ENCODE measurements around the gene RNASE11. TPM values are rescaled to one million over a fixed set of nuclear protein-coding genes. Genes with fewer than 3 reads are reported as not detected.

Gene RNASE11
- polyA plus RNA-seq, 3 donors = not detected

DNA sequence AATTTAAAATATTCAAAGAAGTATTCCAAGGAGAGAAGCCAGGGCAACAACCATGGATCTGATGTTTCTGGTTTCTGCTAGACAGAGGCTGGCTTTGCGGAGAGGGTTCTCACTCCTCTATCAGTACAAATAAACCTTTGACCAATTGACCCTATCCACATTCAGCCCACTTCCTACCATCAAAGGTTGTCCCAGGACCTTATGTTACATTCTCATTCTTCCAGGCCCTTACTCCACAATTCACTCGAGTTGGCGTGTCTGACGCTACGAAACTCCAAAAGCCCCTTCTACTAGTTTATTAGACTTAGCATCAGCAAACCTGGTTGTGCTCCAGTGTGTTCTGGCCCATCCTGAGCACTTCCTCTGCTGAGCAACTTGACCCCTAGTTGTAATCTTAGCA is 28.2 kb upstream of the RNASE11 start:
- Histone ChIP-seq H3K4me3 (replicated peaks in 1 of 3; ENCODE audit: low read depth in 2 of 3, low read length in 3 of 3) (no peak overlapping the region), H3K9ac (ENCODE audit: insufficient read depth, low read length, poor library complexity, severe bottlenecking) (no peak overlapping the region), H2AFZ (ENCODE audit: insufficient read depth, low read depth, low read length, poor library complexity, severe bottlenecking) (no peak overlapping the region), H3K27ac (ENCODE audit: low read depth in 1 of 2, low read length in 2 of 2) (no peak overlapping the region), H3K27me3 (ENCODE audit: control insufficient read depth in 2 of 2, insufficient read depth in 2 of 2, low read length in 2 of 2) (no peaks in the 10 kb centered on the region), H4K20me1 (ENCODE audit: insufficient read depth, low read length) (no peaks in the 10 kb centered on the region), H3K36me3 (replicated peaks in 1 of 2; ENCODE audit: control insufficient read depth in 1 of 2, insufficient read depth in 2 of 2, low read length in 2 of 2) (no peaks in the 10 kb centered on the region), H3K79me2 (ENCODE audit: insufficient read depth, low read length) (no peaks in the 10 kb centered on the region), H3K4me2 (replicated peaks; ENCODE audit: extremely low read depth, low read length, poor library complexity, severe bottlenecking) (no peak overlapping the region), H3K4me1 (ENCODE audit: control insufficient read depth in 1 of 2, insufficient read depth in 2 of 2, low read length in 2 of 2) (peaks cover 43 to 48% of the 10 kb centered on the region in 2 donors), H3K9me3 (replicated peaks in 1 of 2; ENCODE audit: control insufficient read depth in 1 of 2, insufficient read depth in 1 of 2, low read length in 2 of 2) (no peaks in the 10 kb centered on the region)
- H3K4me3 Mint-ChIP-seq = no peak overlapping the region
- TF ChIP-seq, protein P1, sequence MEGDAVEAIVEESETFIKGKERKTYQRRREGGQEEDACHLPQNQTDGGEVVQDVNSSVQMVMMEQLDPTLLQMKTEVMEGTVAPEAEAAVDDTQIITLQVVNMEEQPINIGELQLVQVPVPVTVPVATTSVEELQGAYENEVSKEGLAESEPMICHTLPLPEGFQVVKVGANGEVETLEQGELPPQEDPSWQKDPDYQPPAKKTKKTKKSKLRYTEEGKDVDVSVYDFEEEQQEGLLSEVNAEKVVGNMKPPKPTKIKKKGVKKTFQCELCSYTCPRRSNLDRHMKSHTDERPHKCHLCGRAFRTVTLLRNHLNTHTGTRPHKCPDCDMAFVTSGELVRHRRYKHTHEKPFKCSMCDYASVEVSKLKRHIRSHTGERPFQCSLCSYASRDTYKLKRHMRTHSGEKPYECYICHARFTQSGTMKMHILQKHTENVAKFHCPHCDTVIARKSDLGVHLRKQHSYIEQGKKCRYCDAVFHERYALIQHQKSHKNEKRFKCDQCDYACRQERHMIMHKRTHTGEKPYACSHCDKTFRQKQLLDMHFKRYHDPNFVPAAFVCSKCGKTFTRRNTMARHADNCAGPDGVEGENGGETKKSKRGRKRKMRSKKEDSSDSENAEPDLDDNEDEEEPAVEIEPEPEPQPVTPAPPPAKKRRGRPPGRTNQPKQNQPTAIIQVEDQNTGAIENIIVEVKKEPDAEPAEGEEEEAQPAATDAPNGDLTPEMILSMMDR (IDR thresholded peaks at IDR 0.05) = no peak
- intact Hi-C loops (cut with micrococcal nuclease) = loop anchor here in 1 of 2 donors (10.0 kb wide), 1 partner anchor 169 kb away; the partner anchor contains the start of gene RNASE6
- H3K27ac Mint-ChIP-seq = no peak overlapping the region
- no peaks in the 10 kb centered on the region for H3K36me3 Mint-ChIP-seq
- no peak for DNase-seq
- H3K4me1 Mint-ChIP-seq = peaks cover 21% of the 10 kb centered on the region
- H3K27me3 Mint-ChIP-seq (ENCODE audit: low read depth in 3 of 3) = no peaks in the 10 kb centered on the region
- H3K9me3 Mint-ChIP-seq = no peaks in the 10 kb centered on the region
- WGBS (ENCODE audit: insufficient coverage) = 100% methylated on average over 3 of the region's 5 CpGs

DNA sequence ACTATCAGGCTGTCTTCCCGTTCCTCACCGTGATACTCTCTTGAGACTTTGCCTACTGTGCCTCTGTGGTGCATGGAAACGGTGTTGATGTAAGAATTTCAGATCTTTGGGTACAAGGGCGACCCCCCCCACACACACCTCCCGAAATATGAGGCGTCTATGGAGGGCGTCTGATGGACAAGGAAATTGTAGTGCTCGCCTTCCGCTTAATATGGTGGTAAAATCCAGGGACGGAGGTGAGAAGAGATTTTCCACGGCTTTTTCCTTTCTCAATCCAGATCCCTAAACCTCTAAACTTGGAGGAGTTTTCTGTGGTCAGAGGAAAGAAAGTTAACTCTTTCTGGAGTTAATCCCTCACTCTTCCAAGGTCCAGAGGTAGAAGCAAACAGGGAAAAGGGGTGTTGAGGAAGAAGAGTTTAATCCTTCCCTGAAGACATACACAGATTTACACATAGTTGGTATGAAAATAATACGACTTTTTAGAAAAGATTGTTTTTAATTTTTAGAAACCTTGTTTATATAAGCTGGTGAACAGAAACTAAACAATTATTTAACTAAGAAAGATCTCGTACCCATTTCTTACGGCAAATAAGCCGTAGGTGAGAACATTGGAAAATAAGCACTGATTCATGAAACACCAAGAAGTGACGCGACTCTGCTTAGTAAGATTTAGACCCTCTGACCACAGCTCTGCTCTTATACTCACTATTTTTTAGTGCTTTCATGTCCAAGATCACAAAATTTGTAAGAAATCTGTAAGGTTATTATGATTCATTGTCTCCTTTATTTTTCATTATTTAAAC is 26.4 kb upstream of the RNASE11 start:
- H3K4me2 ChIP-seq (replicated peaks; ENCODE audit: extremely low read depth, low read length, poor library complexity, severe bottlenecking) = peak overlapping the region; percentile 70
- TF ChIP-seq, protein P1 (IDR thresholded peaks at IDR 0.05) = no peak
- peaks cover 55 to 61% of the 10 kb centered on the region in 2 donors for H3K4me1 ChIP-seq (ENCODE audit: control insufficient read depth in 1 of 2, insufficient read depth in 2 of 2, low read length in 2 of 2)
- Mint-ChIP-seq H3K9me3 (no peaks in the 10 kb centered on the region), H3K27ac (no peak overlapping the region), H3K27me3 (ENCODE audit: low read depth in 3 of 3) (no peaks in the 10 kb centered on the region), H3K4me3 (no peak overlapping the region), H3K4me1 (peaks cover 21% of the 10 kb centered on the region), H3K36me3 (no peaks in the 10 kb centered on the region)
- no peak for DNase-seq
- H3K9me3 ChIP-seq (replicated peaks in 1 of 2; ENCODE audit: control insufficient read depth in 1 of 2, insufficient read depth in 1 of 2, low read length in 2 of 2) = no peaks in the 10 kb centered on the region
- H3K36me3 ChIP-seq (replicated peaks in 1 of 2; ENCODE audit: control insufficient read depth in 1 of 2, insufficient read depth in 2 of 2, low read length in 2 of 2) = no peaks in the 10 kb centered on the region
- peak overlapping the region; percentile 45 to 69 (median 58) for H3K4me3 ChIP-seq (replicated peaks in 1 of 3; ENCODE audit: low read depth in 2 of 3, low read length in 3 of 3)
- H4K20me1 ChIP-seq (ENCODE audit: insufficient read depth, low read length) = no peaks in the 10 kb centered on the region
- no peak overlapping the region for H3K27ac ChIP-seq (ENCODE audit: low read depth in 1 of 2, low read length in 2 of 2)
- no peaks in the 10 kb centered on the region for H3K79me2 ChIP-seq (ENCODE audit: insufficient read depth, low read length)
- no peak overlapping the region for H3K9ac ChIP-seq (ENCODE audit: insufficient read depth, low read length, poor library complexity, severe bottlenecking)
- no peaks in the 10 kb centered on the region for H3K27me3 ChIP-seq (ENCODE audit: control insufficient read depth in 2 of 2, insufficient read depth in 2 of 2, low read length in 2 of 2)
- intact Hi-C loops (cut with micrococcal nuclease) = loop anchor here in 1 of 2 donors (5.0 to 10.0 kb wide), 3 partner anchors 171 to 272 kb away; partner anchors contain the start of genes PARP2 and RNASE6
- 49% methylated on average over 3 of the region's 17 CpGs for WGBS (ENCODE audit: insufficient coverage)
- peak overlapping the region; percentile 74 for H2AFZ ChIP-seq (ENCODE audit: insufficient read depth, low read depth, low read length, poor library complexity, severe bottlenecking)

Data from CD14-positive monocyte (primary cell).